ENCODE data around the gene DUSP6.

DUSP6 gene

GRCh38 chr12:89320735-89321134 is 31.6 kb downstream of the DUSP6 start:
- TF ChIP-seq CTCF (IDR thresholded peaks at IDR 0.05; ENCODE audit: insufficient read depth, low read depth, low read length, missing control alignments) = no peak
- DNase-seq (ENCODE audit: low read depth) = no peak

GRCh38 chr12:89319606-89320005 is 32.7 kb downstream of the DUSP6 start:
- no peak overlapping the region for H3K4me3 ChIP-seq (ENCODE audit: low read depth, low read length)
- no peak for DNase-seq (ENCODE audit: low read depth)
- no peak for TF ChIP-seq CTCF (IDR thresholded peaks at IDR 0.05; ENCODE audit: insufficient read depth, low read depth, low read length, missing control alignments)

More at GRCh38 chr12:89320735-89321134, 31.6 kb downstream of the DUSP6 start:
- no peak overlapping the region for H3K4me3 ChIP-seq (ENCODE audit: low read depth, low read length)

GRCh38 chr12:89319122-89319521 is 33.2 kb downstream of the DUSP6 start:
- no peak for TF ChIP-seq CTCF (IDR thresholded peaks at IDR 0.05; ENCODE audit: insufficient read depth, low read depth, low read length, missing control alignments)
- DNase-seq (ENCODE audit: low read depth) = no peak
- no peak overlapping the region for H3K4me3 ChIP-seq (ENCODE audit: low read depth, low read length)

- DNase-seq (ENCODE audit: low read depth) = no peak
- no peak for TF ChIP-seq CTCF (IDR thresholded peaks at IDR 0.05; ENCODE audit: insufficient read depth, low read depth, low read length, missing control alignments)
- no peak overlapping the region for H3K4me3 ChIP-seq (ENCODE audit: low read depth, low read length)
Measured at GRCh38 chr12:89316705-89317139, 35.6 kb downstream of the DUSP6 start.

- H3K4me3 ChIP-seq (ENCODE audit: low read depth, low read length) = no peak overlapping the region
- no peak for DNase-seq (ENCODE audit: low read depth)
- no peak for TF ChIP-seq CTCF (IDR thresholded peaks at IDR 0.05; ENCODE audit: insufficient read depth, low read depth, low read length, missing control alignments)
Measured at GRCh38 chr12:89314060-89314761, 38.1 kb downstream of the DUSP6 start.

- no peak for TF ChIP-seq CTCF (IDR thresholded peaks at IDR 0.05; ENCODE audit: insufficient read depth, low read depth, low read length, missing control alignments)
- no peak for DNase-seq (ENCODE audit: low read depth)
- no peak overlapping the region for H3K4me3 ChIP-seq (ENCODE audit: low read depth, low read length)
Measured at GRCh38 chr12:89311703-89312293, 40.5 kb downstream of the DUSP6 start.

Measured in GM12865 (cell line).